Skin epidermis (tissue), 12 donors: ENCODE data around the gene GPR137.
A peak's percentile ranks its signal among the peaks of the same experiment; 100 is the strongest.

ENCODE experiments used
- H3K27ac ChIP-seq, 21 experiments: fragments of 200-600 bp; sonication (generic) in 11 of 21; one replicate each; pipeline ENCODE4 v1.5.0; 2020; ENCODE audit warnings: mild to moderate bottlenecking in 3 of 21, inconsistent platforms in 2 of 21, moderate library complexity in 2 of 21
- H3K4me3 ChIP-seq, 7 experiments: fragments of 200-600 bp; sonication (generic) in 2 of 7; one replicate each; pipeline ENCODE4 v1.5.0; 2020; ENCODE audit warnings: inconsistent platforms in 2 of 7, mild to moderate bottlenecking in 2 of 7, moderate library complexity in 1 of 7

GPR137 gene

DNA sequence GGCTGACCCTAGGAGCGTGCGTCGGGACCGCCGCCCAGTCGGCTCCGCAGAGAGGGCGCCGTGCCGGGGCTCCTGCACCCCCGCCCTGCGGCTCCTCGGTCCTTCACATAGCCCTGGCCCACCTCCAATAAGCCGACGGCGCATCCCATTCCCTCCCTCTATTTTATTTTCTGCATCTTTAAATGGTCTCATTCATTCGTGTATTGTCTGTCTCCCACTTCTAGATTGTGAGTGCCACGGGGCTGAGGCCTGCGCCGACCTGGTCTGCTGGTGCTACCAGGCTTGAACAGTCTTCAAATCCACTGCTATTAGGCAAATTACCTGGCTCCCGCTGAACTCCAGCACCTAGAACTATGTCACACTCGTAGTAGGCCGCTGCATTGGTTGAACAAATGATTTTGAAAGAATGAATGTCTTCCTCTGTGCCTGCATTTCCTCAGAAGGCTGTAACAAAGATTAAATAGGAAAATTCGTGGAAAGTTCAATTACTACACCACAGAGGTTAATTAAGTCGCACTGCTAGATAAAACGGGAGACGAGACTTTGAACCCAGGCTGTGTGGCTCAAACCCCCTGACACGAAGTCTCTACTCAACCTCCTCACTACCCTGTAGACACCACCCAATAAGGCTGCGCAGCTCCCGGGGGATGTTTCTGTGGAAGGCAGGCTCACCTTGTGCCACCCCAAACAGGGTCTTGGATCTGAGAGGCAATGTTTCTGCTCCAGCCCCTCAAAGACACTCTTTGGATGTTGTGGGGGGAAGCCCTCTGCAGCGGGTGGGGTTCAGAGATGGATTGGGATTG, 37.7 kb upstream of the GPR137 start:
- H3K27ac ChIP-seq: peak overlapping the region in 19 of 21 experiments; percentile 66 to 97 (median 87)

GRCh38 chr11:64248578-64248977, 37.1 kb upstream of the GPR137 start:
- Histone ChIP-seq H3K27ac (no peak overlapping the region), H3K4me3 (no peak overlapping the region)

More for the DNA sequence above, 37.7 kb upstream of the GPR137 start:
- H3K4me3 ChIP-seq: peak overlapping the region; percentile 43 to 80 (median 69)

- Histone ChIP-seq H3K27ac (no peak overlapping the region), H3K4me3 (no peak overlapping the region)
Observed at GRCh38 chr11:64249038-64249437, 36.6 kb upstream of the GPR137 start.

DNA sequence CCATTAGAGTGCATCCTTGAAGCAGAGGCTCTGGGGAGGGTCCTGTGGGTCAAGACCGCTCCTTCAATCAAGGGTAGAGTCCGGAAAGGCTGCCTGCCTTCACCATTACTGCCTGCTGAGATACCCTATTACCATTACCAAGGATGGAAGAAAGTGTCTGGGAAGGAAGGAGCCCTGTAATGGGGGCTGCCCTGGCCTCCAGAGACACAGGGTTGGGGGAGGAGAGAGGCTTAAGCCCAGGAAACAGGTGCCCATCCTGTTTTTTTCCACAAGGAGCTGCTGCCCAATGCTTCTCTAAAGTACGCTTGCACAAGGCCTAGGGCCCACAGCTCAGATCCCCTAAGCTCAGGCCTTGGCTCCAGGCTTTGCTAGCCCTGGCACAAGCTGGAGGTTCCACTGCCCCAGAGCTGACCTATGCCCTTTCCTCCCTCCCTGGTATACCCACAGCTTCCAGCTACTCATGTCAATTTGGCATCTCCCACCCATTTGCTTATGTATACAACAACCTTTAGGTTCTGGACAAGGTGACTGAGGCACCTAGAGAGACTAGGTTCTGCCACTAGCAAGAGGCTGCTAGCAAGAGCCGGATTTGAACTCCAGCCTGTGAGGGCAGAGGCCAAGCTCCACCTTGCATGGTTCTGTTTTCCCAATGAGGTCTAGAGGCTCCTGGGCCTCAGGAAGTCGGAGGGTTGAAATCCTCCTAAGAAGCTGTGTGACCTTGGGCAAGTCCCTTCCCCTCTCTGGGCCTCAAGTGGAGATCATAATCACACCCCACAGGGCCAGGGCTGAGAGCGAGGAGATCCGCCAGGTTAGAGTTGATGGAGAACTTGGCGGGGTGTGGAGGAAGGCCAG, 35.9 kb upstream of the GPR137 start:
- Histone ChIP-seq H3K27ac (no peak overlapping the region), H3K4me3 (no peak overlapping the region)

- H3K27ac ChIP-seq: peak overlapping the region in 10 of 21 experiments; percentile 8 to 85 (median 68)
Observed at GRCh38 chr11:64250415-64251015, 35.1 kb upstream of the GPR137 start.

GRCh38 chr11:64251016-64251752, 34.5 kb upstream of the GPR137 start, which contains the start of gene PLCB3:
Gene PLCB3 (plus strand): TSS chr11:64251530. CDS start chr11:64251650, 120 bp downstream.
- Histone ChIP-seq H3K27ac (peak within 1 kb of the TSS; percentile 11 to 90 (median 80)), H3K4me3 (peak within 1 kb of the TSS; percentile 55 to 91 (median 70))

More at GRCh38 chr11:64250415-64251015, 35.1 kb upstream of the GPR137 start:
- peak overlapping the region in 6 of 7 experiments; percentile 55 to 91 (median 78) for H3K4me3 ChIP-seq

- peak overlapping the region; percentile 11 to 90 (median 80) for H3K27ac ChIP-seq
Observed at GRCh38 chr11:64251753-64252002, 34.0 kb upstream of the GPR137 start.

GRCh38 chr11:64252003-64252872, 33.4 kb upstream of the GPR137 start:
- Histone ChIP-seq H3K4me3 (peak overlapping the region; percentile 55 to 91 (median 70)), H3K27ac (peak overlapping the region; percentile 11 to 90 (median 80))

More at GRCh38 chr11:64251753-64252002, 34.0 kb upstream of the GPR137 start:
- H3K4me3 ChIP-seq: peak overlapping the region; percentile 55 to 91 (median 70)

- H3K4me3 ChIP-seq: peak overlapping the region in 3 of 7 experiments; percentile 63 to 87 (median 67)
Observed at GRCh38 chr11:64253043-64253442, 32.6 kb upstream of the GPR137 start.

GRCh38 chr11:64253481-64253880, 32.2 kb upstream of the GPR137 start:
- no peak overlapping the region for H3K4me3 ChIP-seq
- H3K27ac ChIP-seq: peak overlapping the region in 1 of 21 experiments; percentile 87

More at GRCh38 chr11:64253043-64253442, 32.6 kb upstream of the GPR137 start:
- H3K27ac ChIP-seq: peak overlapping the region in 5 of 21 experiments; percentile 68 to 87 (median 79)

DNA sequence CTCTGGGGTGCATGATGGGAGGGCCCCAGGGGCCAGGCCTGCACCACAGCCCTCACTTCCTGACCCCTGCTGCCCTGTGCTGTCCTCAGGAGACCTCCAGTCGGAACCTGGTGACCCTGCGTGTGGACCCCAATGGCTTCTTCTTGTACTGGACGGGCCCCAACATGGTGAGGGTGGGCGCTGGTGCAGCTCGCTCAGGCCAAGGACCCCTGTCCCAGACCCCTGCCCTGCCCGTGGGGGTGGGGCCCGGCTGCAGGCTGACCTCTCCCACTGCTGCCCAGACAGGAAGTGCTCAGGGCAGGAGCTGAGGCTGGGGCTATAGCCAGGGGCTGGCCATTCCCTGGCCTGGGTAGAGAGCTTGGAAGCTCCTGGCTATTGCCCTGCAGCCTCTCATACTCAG, 31.3 kb upstream of the GPR137 start:
- Histone ChIP-seq H3K4me3 (no peak overlapping the region), H3K27ac (peak overlapping the region in 1 of 21 experiments; percentile 87)

DNA sequence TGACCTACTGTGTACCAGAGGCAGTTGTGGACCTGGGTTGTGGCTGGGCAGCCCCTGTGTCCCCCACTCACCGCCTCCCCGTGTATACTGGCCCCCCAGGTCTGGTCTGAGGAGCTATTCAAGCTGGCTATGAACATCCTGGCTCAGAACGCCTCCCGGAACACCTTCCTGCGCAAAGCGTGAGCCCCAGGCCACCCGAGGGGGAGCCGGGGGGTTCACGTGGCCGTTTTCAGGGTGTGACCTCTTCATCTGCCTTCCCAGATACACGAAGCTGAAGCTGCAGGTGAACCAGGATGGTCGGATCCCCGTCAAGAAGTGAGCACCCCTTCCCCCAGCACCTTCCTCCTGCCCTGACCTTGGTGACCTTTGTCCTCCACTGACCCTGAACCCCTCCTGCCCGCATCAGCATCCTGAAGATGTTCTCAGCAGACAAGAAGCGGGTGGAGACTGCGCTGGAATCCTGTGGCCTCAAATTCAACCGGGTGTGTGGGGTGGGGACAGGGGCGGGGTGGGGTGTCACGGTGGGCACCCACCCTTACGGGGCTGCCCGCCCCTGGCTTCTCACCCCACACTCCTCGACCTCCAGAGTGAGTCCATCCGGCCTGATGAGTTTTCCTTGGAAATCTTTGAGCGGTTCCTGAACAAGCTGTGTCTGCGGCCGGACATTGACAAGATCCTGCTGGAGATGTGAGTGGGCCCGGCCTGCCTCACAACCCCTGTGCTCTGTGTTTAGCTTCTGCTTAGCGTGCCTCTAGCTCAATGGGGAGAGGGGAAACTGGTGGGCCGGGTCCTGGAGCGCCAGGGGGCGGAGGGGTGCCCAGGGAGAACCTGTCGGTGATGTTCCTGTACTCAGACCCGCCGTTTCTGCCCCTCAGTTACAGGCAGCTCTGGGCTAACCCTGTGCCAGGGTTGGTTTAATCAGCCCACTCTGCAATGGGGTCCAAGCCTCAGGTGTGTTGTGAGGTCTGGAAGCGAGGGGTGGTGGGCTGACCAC, 30.2 kb upstream of the GPR137 start:
- Histone ChIP-seq H3K4me3 (no peak overlapping the region), H3K27ac (no peak overlapping the region)

GRCh38 chr11:64256300-64256699, 29.3 kb upstream of the GPR137 start:
- Histone ChIP-seq H3K4me3 (no peak overlapping the region), H3K27ac (no peak overlapping the region)

GRCh38 chr11:64258356-64258755, 27.3 kb upstream of the GPR137 start:
- Histone ChIP-seq H3K27ac (no peak overlapping the region), H3K4me3 (no peak overlapping the region)

GRCh38 chr11:64258946-64259532, 26.6 kb upstream of the GPR137 start:
- Histone ChIP-seq H3K4me3 (no peak overlapping the region), H3K27ac (no peak overlapping the region)

GRCh38 chr11:64259533-64260067, 26.0 kb upstream of the GPR137 start:
- no peak overlapping the region for H3K4me3 ChIP-seq
- no peak overlapping the region for H3K27ac ChIP-seq
